ENCODE measurements around the gene PCDHA1. TPM values are rescaled to one million over a fixed set of nuclear protein-coding genes. Genes with fewer than 3 reads are reported as not detected.
"Not testable (repeated sequence)": the region's sequence is repeated elsewhere in the genome, so short reads cannot be mapped to it uniquely, and the experiment has no call there.

Gene PCDHA1
- total RNA-seq, 2 donors from 2014 or later = not detected

DNA sequence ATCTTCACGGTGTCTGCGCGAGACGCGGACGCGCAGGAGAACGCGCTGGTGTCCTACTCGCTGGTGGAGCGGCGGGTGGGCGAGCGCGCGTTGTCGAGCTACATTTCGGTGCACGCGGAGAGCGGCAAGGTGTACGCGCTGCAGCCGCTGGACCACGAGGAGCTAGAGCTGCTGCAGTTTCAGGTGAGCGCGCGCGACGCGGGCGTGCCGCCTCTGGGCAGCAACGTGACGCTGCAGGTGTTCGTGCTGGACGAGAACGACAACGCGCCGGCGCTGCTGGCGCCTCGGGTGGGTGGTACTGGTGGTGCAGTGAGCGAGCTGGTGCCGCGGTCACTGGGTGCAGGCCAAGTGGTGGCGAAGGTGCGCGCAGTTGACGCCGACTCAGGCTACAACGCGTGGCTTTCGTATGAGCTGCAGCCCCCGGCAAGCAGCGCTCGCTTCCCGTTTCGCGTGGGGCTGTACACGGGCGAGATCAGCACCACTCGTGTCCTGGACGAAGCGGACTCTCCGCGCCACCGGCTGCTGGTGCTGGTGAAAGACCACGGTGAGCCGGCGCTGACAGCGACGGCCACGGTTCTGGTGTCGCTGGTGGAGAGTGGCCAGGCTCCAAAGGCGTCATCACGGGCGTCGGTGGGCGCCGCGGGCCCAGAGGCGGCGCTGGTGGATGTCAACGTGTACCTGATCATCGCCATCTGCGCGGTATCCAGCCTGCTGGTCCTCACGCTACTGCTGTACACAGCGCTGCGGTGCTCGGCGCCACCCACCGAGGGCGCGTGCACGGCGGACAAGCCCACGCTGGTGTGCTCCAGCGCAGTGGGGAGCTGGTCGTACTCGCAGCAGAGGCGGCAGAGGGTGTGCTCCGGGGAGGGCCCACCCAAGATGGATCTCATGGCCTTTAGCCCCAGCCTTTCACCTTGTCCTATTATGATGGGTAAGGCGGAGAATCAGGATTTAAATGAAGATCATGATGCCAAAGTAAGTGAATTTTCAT lies 43.9 kb downstream of the PCDHA1 start:
- ATAC-seq (replicated peaks); H3K4me3 Mint-ChIP-seq; H3K4me1 Mint-ChIP-seq; H3K36me3 Mint-ChIP-seq (ENCODE audit: low read depth); H3K27ac Mint-ChIP-seq: not testable (repeated sequence)
- H3K27me3 Mint-ChIP-seq = peaks cover 27% of the 10 kb centered on the region
- peaks cover 12% of the 10 kb centered on the region for H3K9me3 Mint-ChIP-seq

DNA sequence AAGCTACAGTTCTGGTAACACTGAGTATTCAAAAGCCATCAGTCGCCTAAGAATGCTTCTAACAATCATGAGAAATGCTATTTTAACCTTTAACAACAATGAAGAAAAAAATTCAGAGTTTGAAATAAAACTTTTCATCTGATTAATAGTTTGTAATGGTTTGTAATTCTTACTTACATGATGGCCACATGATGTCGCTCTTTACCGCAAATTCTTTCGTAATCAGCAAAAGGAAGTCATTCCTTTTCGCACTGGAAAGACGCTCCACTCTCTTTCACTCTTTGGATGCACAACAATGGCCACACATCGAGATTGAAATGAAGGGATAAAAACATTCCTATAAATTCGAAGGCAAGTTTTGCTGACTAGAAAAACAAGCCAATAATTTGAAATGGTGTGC lies 48.1 kb downstream of the PCDHA1 start, which contains the start of gene PCDHA7:
Gene PCDHA7 (plus strand): TSS at position 277 of the 400 bp plus-strand sequence. CDS start 115 bp downstream, at position 392.
- H3K4me1 Mint-ChIP-seq = no peaks in the 10 kb centered on the region
- H3K9me3 Mint-ChIP-seq = no peaks in the 10 kb centered on the region
- H3K27ac Mint-ChIP-seq = no peak within 1 kb of the TSS
- H3K4me3 Mint-ChIP-seq = no peak within 1 kb of the TSS
- H3K36me3 Mint-ChIP-seq (ENCODE audit: low read depth) = no peaks in the 10 kb centered on the region
- no peak for ATAC-seq (replicated peaks)
- H3K27me3 Mint-ChIP-seq = peaks cover 10% of the 10 kb centered on the region

DNA sequence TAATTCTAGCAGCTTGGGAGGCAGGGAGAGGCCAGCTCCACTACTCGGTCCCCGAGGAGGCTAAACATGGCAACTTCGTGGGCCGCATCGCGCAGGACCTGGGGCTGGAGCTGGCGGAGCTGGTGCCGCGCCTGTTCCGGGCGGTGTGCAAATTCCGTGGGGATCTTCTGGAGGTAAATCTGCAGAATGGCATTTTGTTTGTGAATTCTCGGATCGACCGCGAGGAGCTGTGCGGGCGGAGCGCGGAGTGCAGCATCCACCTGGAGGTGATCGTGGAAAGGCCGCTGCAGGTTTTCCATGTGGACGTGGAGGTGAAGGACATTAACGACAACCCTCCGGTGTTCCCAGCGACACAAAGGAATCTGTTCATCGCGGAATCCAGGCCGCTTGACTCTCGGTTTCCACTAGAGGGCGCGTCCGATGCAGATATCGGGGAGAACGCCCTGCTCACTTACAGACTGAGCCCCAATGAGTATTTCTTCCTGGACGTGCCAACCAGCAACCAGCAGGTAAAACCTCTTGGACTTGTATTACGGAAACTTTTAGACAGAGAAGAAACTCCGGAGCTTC lies 48.6 kb downstream of the PCDHA1 start:
- not testable (repeated sequence) for H3K9me3 Mint-ChIP-seq; H3K4me1 Mint-ChIP-seq; H3K27ac Mint-ChIP-seq; ATAC-seq (replicated peaks); H3K4me3 Mint-ChIP-seq; H3K36me3 Mint-ChIP-seq (ENCODE audit: low read depth)
- peaks cover 10% of the 10 kb centered on the region for H3K27me3 Mint-ChIP-seq

DNA sequence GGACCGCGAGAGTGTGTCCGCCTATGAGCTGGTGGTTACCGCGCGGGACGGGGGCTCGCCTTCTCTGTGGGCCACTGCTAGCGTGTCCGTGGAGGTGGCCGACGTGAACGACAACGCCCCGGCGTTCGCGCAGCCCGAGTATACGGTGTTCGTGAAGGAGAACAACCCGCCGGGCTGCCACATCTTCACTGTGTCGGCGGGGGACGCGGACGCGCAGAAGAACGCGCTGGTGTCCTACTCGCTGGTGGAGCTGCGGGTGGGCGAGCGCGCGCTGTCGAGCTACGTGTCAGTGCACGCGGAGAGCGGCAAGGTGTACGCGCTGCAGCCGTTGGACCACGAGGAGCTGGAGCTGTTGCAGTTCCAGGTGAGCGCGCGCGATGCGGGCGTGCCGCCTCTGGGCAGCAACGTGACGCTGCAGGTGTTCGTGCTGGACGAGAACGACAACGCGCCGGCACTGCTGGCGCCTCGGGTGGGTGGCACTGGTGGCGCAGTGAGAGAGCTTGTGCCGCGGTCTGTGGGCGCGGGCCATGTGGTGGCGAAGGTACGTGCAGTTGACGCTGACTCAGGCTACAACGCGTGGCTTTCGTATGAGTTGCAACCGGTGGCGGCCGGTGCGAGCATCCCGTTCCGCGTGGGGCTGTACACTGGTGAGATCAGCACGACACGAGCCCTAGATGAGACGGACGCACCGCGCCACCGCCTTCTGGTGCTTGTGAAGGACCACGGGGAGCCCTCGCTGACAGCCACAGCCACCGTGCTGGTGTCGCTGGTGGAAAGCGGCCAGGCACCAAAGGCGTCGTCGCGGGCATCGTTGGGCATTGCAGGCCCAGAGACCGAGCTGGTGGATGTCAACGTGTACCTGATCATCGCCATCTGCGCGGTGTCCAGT lies 49.9 kb downstream of the PCDHA1 start:
- H3K9me3 Mint-ChIP-seq = peaks cover 4% of the 10 kb centered on the region
- H3K36me3 Mint-ChIP-seq (ENCODE audit: low read depth) = no peaks in the 10 kb centered on the region
- H3K27ac Mint-ChIP-seq = no peak overlapping the region
- no peak for ATAC-seq (replicated peaks)
- H3K4me3 Mint-ChIP-seq = no peak overlapping the region
- H3K27me3 Mint-ChIP-seq = peaks cover 19% of the 10 kb centered on the region
- H3K4me1 Mint-ChIP-seq = no peaks in the 10 kb centered on the region

DNA sequence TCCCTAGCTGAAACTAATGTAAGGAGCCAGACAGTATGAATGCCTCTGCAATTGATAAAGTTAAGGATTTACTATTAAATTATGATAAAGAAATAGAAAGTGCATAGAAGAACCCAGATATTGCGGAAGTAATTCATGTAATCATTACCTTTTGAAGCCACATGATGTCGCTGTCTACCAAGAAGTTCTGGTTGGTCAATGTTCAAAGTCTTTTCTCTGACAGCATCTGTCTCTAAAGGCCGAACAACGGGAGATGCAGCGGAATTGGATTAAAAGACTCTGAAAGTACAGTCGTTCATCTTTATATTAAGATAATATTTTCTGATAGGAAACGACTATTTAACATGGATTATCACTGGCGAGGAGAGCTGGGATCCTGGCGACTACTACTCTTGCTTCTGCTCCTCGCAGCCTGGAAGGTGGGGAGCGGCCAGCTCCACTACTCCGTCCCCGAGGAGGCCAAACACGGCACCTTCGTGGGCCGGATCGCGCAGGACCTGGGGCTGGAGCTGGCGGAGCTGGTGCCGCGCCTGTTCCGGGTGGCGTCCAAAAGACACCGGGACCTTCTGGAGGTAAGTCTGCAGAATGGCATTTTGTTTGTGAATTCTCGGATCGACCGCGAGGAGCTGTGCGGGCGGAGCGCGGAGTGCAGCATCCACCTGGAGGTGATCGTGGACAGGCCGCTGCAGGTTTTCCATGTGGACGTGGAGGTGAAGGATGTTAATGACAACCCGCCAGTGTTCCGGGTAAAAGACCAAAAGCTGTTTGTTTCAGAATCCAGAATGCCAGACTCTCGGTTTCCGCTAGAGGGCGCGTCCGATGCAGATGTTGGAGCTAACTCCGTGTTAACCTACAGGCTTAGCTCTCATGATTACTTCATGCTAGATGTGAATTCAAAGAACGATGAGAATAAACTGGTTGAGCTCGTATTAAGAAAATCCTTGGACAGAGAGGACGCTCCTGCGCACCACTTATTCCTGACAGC lies 55.3 kb downstream of the PCDHA1 start, which contains the start of gene PCDHA8:
Gene PCDHA8 (plus strand): TSS at position 210 of the 985 bp plus-strand sequence. CDS start 135 bp downstream, at position 345.
- Mint-ChIP-seq H3K27me3 (peaks cover 15% of the 10 kb centered on the region), H3K9me3 (peaks cover 4% of the 10 kb centered on the region), H3K4me1 (no peaks in the 10 kb centered on the region), H3K27ac (no peak within 1 kb of the TSS), H3K36me3 (ENCODE audit: low read depth) (no peaks in the 10 kb centered on the region), H3K4me3 (no peak within 1 kb of the TSS)
- ATAC-seq (replicated peaks) = no peak

DNA sequence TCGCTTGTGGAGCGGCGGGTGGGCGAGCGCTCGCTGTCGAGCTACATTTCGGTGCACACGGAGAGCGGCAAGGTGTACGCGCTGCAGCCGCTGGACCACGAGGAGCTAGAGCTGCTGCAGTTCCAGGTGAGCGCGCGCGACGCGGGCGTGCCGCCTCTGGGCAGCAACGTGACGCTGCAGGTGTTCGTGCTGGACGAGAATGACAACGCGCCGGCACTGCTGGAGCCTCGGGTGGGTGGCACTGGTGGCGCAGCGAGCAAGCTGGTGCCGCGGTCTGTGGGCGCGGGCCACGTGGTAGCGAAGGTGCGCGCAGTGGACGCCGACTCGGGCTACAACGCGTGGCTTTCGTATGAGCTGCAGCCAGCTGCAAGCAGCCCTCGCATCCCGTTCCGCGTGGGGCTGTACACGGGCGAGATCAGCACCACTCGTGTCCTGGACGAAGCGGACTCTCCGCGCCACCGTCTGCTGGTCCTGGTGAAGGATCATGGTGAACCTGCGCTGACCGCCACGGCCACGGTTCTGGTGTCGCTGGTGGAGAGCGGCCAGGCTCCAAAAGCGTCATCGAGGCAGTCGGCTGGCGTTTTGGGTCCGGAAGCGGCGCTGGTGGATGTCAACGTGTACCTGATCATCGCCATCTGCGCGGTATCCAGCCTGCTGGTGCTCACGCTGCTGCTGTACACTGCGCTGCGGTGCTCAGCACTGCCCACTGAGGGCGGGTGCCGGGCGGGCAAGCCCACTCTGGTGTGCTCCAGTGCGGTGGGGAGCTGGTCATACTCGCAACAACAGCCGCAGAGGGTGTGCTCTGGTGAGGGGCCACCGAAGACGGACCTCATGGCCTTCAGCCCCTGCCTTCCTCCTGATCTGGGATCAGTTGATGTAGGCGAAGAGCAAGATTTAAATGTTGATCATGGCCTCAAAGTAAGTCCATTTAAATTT lies 57.1 kb downstream of the PCDHA1 start:
- H3K9me3 Mint-ChIP-seq = peaks cover 4% of the 10 kb centered on the region
- no peak for ATAC-seq (replicated peaks)
- H3K36me3 Mint-ChIP-seq (ENCODE audit: low read depth) = no peaks in the 10 kb centered on the region
- H3K27ac Mint-ChIP-seq = no peak overlapping the region
- H3K4me3 Mint-ChIP-seq = no peak overlapping the region
- peaks cover 25% of the 10 kb centered on the region for H3K27me3 Mint-ChIP-seq
- H3K4me1 Mint-ChIP-seq = no peaks in the 10 kb centered on the region

DNA sequence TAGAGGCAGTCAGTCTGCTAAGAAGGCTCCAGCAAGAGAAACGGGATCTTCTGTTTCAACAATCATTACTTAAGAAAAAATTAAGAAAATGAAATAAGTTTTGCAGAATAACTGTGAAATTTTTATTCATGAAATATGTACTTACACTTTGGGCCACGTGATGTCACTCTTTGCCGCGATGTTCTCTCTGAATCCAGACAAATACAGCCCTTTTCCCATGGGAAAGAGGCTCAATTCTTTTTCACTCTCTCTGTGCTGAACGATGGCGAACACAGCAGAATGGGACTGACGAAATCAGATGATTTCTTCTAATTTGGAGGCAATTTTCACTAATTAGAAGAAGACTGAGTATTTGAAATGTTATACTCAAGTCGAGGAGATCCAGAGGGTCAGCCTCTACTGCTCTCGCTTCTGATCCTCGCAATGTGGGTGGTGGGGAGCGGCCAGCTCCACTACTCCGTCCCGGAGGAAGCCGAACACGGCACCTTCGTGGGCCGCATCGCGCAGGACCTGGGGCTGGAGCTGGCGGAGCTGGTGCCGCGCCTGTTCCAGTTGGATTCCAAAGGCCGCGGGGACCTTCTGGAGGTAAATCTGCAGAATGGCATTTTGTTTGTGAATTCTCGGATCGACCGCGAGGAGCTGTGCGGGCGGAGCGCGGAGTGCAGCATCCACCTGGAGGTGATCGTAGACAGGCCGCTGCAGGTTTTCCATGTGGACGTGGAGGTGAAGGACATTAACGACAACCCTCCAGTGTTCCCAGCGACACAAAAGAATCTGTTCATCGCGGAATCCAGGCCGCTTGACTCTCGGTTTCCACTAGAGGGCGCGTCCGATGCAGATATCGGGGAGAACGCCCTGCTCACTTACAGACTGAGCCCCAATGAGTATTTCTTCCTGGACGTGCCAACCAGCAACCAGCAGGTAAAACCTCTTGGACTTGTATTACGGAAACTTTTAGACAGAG lies 62.5 kb downstream of the PCDHA1 start, which contains the start of gene PCDHA9:
Gene PCDHA9 (plus strand): TSS at position 244 of the 964 bp plus-strand sequence. CDS start 114 bp downstream, at position 358.
- not testable (repeated sequence) for H3K36me3 Mint-ChIP-seq (ENCODE audit: low read depth); H3K27ac Mint-ChIP-seq; ATAC-seq (replicated peaks); H3K4me1 Mint-ChIP-seq; H3K9me3 Mint-ChIP-seq; H3K4me3 Mint-ChIP-seq
- H3K27me3 Mint-ChIP-seq = peaks cover 19% of the 10 kb centered on the region

DNA sequence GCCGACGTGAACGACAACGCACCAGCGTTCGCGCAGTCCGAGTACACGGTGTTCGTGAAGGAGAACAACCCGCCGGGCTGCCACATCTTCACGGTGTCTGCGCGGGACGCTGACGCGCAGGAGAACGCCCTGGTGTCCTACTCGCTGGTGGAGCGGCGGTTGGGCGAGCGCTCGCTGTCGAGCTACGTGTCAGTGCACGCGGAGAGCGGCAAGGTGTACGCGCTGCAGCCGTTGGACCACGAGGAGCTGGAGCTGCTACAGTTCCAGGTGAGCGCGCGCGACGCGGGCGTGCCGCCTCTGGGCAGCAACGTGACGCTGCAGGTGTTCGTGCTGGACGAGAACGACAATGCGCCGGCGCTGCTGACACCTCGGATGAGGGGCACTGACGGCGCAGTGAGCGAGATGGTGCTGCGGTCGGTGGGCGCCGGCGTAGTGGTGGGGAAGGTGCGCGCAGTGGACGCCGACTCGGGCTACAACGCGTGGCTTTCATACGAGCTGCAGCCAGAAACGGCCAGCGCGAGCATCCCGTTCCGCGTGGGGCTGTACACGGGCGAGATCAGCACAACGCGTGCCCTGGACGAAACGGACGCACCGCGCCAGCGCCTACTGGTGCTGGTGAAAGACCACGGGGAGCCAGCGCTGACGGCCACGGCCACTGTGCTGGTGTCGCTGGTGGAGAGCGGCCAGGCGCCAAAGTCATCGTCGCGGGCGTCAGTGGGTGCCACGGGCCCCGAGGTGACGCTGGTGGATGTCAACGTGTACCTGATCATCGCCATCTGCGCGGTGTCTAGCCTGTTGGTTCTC lies 64.1 kb downstream of the PCDHA1 start:
- not testable (repeated sequence) for H3K27ac Mint-ChIP-seq; H3K4me3 Mint-ChIP-seq; H3K4me1 Mint-ChIP-seq; H3K36me3 Mint-ChIP-seq (ENCODE audit: low read depth); H3K9me3 Mint-ChIP-seq; ATAC-seq (replicated peaks)
- H3K27me3 Mint-ChIP-seq = peaks cover 22% of the 10 kb centered on the region

DNA sequence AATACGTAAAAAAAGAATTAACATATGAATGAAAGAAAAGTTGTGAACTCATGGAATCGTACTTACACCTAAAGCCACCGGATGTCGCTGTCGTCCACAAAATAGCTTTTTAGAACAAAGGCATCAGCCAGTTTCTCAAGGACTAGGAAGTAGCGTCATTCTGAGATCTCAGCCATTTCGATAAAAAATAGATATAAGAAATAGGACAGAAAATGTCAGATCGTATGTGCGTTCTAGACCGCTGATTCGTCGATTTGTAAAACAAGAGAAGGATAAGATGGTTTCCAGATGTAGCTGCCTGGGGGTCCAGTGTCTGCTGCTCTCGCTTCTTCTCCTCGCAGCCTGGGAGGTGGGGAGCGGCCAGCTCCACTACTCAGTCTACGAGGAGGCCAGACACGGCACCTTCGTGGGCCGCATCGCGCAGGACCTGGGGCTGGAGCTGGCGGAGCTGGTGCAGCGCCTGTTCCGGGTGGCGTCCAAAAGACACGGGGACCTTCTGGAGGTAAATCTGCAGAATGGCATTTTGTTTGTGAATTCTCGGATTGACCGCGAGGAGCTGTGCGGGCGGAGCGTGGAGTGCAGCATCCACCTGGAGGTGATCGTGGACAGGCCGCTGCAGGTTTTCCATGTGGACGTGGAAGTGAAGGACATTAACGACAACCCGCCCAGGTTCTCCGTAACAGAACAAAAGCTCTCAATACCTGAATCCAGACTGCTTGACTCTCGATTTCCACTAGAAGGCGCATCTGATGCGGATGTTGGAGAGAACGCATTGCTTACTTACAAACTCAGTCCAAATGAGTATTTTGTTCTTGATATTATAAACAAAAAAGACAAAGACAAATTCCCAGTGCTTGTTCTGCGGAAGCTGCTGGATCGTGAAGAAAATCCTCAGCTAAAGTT lies 70.1 kb downstream of the PCDHA1 start, which contains the start of gene PCDHA10:
Gene PCDHA10 (plus strand): TSS at position 126 of the 903 bp plus-strand sequence. CDS start 152 bp downstream, at position 278.
- Mint-ChIP-seq H3K9me3 (peaks cover 9% of the 10 kb centered on the region), H3K4me3 (no peak within 1 kb of the TSS), H3K27me3 (peaks cover 16% of the 10 kb centered on the region), H3K27ac (no peak within 1 kb of the TSS), H3K36me3 (ENCODE audit: low read depth) (no peaks in the 10 kb centered on the region), H3K4me1 (no peaks in the 10 kb centered on the region)
- ATAC-seq (replicated peaks) = no peak
